Measurements from ENCODE around the gene HDAC4. TPM values are rescaled to one million over a fixed set of nuclear protein-coding genes. Genes with fewer than 3 reads are reported as not detected.

HDAC4 gene
- total RNA-seq, 2 experiments from 2014 or later = 22.6 to 24.5 TPM

DNA sequence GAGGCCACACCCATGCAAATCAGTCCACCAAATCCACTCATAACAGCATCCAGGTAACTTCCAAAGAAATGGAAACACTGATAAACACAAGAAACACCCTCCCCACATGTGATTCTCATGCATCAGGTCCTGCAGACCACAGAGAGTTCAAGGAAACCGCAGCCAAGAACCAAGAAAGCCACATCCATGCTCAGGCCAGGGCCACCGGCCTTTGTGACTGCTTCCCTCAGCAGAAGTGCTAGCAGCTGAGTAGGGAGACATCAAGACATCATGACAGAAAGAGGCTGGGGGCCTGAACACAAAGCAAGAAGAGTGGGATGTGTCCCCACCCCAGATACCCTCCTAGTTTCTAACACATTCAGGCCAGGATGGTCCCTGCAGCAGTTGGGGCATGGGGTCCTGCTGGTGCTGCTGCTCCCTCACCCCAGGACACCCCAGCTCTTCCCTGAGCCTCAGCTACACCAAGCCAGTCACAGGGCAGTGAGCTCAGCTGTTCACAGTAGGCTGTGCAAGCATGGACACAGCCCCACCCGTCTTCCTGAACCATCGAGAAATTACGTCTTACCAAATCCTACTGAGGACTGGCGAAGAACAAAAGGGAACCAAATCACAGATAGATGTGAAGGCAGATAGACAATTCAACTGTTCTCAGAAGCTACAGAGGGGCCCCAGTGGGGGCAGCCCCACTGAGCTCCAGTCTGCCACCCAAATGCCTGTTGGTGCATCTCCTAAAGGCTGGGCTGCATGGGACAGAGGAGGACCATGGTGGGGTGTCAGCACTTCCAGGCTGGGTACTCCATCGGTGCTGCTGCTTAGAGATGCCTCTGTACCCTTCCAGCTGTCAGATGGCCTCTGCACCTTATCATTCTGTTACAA is 60.9 kb downstream of the HDAC4 start:
- Mint-ChIP-seq H3K36me3 (ENCODE audit: low read depth) (peaks cover 8% of the 10 kb centered on the region), H3K4me1 (ENCODE audit: low read depth) (peaks cover 27% of the 10 kb centered on the region), H3K27ac (no peak overlapping the region), H3K4me3 (no peak overlapping the region), H3K27me3 (no peaks in the 10 kb centered on the region), H3K9me3 (no peaks in the 10 kb centered on the region)
- DNase-seq (peak; percentile 77), ATAC-seq (peak; percentile 73)
- ChIA-PET CTCF (interaction anchor here (1.4 kb wide), 1 partner anchor 41 kb away, joined by 6 read pairs; no protein-coding TSS in a partner anchor), POLR2A (interaction anchor here (0.7 to 2.9 kb wide), 6 partner anchors 10 to 46 kb away, joined by 3 to 8 read pairs (median 3); no protein-coding TSS in a partner anchor)
- intact Hi-C loops (cut with micrococcal nuclease) = no loop called here
- no peak for TF ChIP-seq CTCF (IDR thresholded peaks at IDR 0.05)

DNA sequence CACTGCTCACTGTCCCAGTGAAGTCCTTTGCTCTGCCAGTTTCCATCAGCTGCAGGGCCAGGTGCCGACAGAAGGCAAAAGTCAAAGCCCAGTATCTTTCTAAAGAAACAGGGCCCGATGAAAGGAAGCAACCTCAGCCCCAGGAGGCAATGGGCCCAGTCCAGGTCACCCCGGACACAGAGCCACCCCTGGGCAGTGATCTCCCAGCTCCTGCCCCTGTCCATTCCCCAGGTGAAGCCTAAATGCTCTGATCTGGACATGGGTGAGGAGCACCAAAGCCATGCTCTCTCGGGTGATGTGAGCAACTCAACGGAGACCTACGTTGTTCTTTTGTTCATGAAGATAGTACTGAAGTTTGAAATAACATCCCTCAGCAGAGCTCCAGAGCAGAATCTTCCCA is 61.6 kb downstream of the HDAC4 start:
- Mint-ChIP-seq H3K36me3 (ENCODE audit: low read depth) (peaks cover 8% of the 10 kb centered on the region), H3K4me1 (ENCODE audit: low read depth) (peaks cover 27% of the 10 kb centered on the region), H3K27ac (no peak overlapping the region), H3K27me3 (no peaks in the 10 kb centered on the region), H3K4me3 (no peak overlapping the region), H3K9me3 (no peaks in the 10 kb centered on the region)
- DNase-seq (no peak), ATAC-seq (no peak)
- TF ChIP-seq CTCF (IDR thresholded peaks at IDR 0.05) = no peak
- intact Hi-C loops (cut with micrococcal nuclease) = no loop called here
- ChIA-PET POLR2A (interaction anchor here (0.7 to 2.9 kb wide), 6 partner anchors 9 to 45 kb away, joined by 3 to 8 read pairs (median 3); no protein-coding TSS in a partner anchor), CTCF (interaction anchor here (1.4 kb wide), 1 partner anchor 42 kb away, joined by 6 read pairs; no protein-coding TSS in a partner anchor)

DNA sequence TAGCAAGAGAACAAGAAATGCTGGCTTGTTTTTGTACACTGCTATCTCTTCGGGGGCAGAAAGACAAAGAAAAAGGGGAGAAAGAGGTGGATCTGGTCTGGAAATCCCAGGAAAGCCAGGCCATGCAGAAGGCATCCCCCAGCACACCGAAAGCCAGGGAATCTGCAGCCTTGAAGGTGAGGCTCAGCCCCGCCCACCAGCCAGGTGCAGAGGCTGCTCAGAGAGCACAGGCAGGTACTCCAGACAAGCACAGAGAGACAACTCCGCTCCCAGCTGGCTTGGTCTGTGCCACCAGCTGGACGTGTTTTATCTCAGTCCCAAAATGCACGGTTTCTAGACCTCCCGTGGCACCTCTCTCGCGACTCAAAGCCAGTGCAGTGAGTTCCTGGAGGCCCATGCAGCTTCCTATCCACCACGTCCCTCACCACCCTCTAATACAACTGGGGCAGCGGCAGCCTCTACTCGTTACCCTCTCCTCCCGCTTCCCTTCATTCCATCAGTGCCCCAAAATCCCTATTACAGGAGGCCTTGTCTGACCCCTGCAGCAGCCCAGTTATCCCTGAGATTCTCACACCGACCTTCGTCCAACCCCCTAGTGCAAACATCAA is 62.8 kb downstream of the HDAC4 start:
- intact Hi-C loops (cut with micrococcal nuclease) = no loop called here
- Mint-ChIP-seq H3K27me3 (no peaks in the 10 kb centered on the region), H3K4me3 (no peak overlapping the region), H3K27ac (no peak overlapping the region), H3K9me3 (no peaks in the 10 kb centered on the region), H3K36me3 (ENCODE audit: low read depth) (peaks cover 6% of the 10 kb centered on the region), H3K4me1 (ENCODE audit: low read depth) (peaks cover 28% of the 10 kb centered on the region)
- ATAC-seq (no peak), DNase-seq (no peak)
- no peak for TF ChIP-seq CTCF (IDR thresholded peaks at IDR 0.05)
- ChIA-PET POLR2A (interaction anchor here (2.9 kb wide), 1 partner anchor 11 kb away, joined by 8 read pairs; no protein-coding TSS in a partner anchor), CTCF (no interaction called here)

DNA sequence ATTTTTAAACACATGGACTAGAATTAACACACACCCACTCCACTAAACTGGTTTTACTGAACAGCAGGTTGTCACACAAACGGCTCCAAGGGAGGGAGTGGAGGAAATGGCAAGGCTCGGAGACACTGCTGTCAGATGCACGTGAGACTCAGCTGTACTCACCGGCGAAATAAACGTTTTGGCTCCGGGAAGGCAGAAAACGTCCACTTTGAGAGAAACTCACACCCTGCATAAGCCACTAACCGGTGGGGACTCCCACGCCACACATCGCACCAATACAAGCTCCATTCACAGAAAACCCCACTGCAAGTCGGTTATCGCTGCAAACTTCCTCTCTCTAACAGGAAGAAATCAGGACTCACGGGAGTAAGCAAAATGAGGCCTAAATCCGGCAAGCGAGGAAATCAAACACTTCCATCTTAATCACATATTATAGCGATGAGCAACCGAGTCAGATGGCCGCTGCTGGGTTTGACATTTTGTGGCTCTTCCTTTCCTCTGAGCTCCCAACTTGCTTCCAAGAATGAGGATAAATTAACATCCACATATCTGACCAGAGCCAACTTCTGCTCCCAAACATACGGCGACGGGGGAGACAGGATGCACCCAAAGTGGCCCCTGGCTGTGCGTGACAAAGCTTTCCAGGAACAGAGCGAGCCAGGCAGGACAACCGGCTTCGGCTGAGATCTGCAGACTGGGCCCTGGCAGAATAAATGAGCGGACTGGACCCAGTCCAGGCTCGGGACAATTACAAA is 63.5 kb downstream of the HDAC4 start:
- DNase-seq (no peak), ATAC-seq (no peak)
- CTCF ChIA-PET = no interaction called here
- Mint-ChIP-seq H3K9me3 (no peaks in the 10 kb centered on the region), H3K4me1 (ENCODE audit: low read depth) (peaks cover 29% of the 10 kb centered on the region), H3K36me3 (ENCODE audit: low read depth) (peaks cover 6% of the 10 kb centered on the region), H3K27me3 (no peaks in the 10 kb centered on the region), H3K4me3 (no peak overlapping the region), H3K27ac (no peak overlapping the region)
- intact Hi-C loops (cut with micrococcal nuclease) = no loop called here
- POLR2A ChIA-PET = interaction anchor here (2.9 kb wide), 1 partner anchor 10 kb away, joined by 8 read pairs; no protein-coding TSS in a partner anchor
- no peak for TF ChIP-seq CTCF (IDR thresholded peaks at IDR 0.05)

Data from activated CD8-positive, alpha-beta T cell treated with anti-CD3 and anti-CD28 coated beads for 36 hours (primary cell).